DND-41 (cell line): Measurements from ENCODE around the gene GPHN.

Experiments
- EZH2 ChIP-seq: IDR thresholded peaks from 3 replicates; pipeline ENCODE4 v1.6.1; 2012; ENCODE audit warnings: borderline replicate concordance, low read depth, mild to moderate bottlenecking, moderate library complexity, low read length, inconsistent platforms; ENCODE audit not compliant: severe bottlenecking
- TF ChIP-seq, protein P1 (sequence below): IDR thresholded peaks from 2 replicates; pipeline ENCODE4 v1.5.1; 2012; ENCODE audit warnings: borderline replicate concordance, low read length, moderate library complexity, mild to moderate bottlenecking; ENCODE audit not compliant: poor library complexity, severe bottlenecking; ENCODE audit errors: extremely low read depth

GRCh38 chr14:66603945-66604344 is 96.0 kb downstream of the GPHN start:
- TF ChIP-seq, protein P1, sequence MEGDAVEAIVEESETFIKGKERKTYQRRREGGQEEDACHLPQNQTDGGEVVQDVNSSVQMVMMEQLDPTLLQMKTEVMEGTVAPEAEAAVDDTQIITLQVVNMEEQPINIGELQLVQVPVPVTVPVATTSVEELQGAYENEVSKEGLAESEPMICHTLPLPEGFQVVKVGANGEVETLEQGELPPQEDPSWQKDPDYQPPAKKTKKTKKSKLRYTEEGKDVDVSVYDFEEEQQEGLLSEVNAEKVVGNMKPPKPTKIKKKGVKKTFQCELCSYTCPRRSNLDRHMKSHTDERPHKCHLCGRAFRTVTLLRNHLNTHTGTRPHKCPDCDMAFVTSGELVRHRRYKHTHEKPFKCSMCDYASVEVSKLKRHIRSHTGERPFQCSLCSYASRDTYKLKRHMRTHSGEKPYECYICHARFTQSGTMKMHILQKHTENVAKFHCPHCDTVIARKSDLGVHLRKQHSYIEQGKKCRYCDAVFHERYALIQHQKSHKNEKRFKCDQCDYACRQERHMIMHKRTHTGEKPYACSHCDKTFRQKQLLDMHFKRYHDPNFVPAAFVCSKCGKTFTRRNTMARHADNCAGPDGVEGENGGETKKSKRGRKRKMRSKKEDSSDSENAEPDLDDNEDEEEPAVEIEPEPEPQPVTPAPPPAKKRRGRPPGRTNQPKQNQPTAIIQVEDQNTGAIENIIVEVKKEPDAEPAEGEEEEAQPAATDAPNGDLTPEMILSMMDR, result no peak
- no peak for TF ChIP-seq EZH2
